ENCODE results near the gene NUP210L. TPM values are rescaled to one million over a fixed set of nuclear protein-coding genes. Genes with fewer than 3 reads are reported as not detected.

NUP210L gene
- total and polyA plus RNA-seq, 2 of the 13 experiments (the other 11 are each of a cell fraction or from before 2014, with no cell fraction given) = not detected

DNA sequence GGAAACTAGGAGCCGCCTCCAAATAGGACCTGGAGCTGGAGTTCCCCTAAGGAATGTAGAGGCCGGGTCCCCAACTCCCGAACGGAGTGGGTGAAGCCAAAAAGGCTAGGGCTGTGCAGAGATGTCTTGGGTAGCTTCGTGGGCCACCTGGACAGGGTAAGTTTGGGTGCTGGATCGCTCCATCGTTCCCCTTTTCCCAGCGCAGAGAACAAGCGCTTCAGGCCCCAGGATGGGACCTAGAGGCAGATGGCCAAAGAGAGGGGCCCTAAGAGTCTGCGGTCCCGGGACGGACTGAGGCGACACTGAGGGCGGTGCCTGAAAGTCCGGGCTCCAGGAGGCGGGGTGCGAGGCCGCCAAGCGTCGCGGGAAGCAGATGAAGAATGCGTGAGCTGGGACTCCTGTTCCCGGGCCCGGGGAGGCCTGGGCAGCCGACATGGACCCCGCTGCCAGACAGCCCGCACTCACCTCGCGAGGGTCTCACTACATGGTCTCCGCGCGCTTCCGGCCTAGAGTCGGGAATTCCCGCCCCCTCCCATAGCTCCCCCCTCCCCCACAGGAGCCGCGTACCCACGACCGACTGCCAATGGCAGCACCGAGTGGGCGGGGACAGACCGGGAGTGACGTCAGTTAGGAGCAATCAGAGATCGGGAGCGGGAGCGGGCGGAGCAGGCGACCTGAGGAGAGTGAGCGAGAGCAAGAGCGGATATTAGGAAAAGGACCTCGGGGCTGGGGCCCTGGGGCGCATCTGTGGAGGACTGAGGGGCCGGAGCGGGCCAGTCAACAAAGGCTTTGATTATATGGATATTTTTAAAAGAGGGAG is 191.6 kb downstream of the NUP210L start, which contains the start of gene SLC39A1 (continued):
- TF ChIP-seq, protein P1, sequence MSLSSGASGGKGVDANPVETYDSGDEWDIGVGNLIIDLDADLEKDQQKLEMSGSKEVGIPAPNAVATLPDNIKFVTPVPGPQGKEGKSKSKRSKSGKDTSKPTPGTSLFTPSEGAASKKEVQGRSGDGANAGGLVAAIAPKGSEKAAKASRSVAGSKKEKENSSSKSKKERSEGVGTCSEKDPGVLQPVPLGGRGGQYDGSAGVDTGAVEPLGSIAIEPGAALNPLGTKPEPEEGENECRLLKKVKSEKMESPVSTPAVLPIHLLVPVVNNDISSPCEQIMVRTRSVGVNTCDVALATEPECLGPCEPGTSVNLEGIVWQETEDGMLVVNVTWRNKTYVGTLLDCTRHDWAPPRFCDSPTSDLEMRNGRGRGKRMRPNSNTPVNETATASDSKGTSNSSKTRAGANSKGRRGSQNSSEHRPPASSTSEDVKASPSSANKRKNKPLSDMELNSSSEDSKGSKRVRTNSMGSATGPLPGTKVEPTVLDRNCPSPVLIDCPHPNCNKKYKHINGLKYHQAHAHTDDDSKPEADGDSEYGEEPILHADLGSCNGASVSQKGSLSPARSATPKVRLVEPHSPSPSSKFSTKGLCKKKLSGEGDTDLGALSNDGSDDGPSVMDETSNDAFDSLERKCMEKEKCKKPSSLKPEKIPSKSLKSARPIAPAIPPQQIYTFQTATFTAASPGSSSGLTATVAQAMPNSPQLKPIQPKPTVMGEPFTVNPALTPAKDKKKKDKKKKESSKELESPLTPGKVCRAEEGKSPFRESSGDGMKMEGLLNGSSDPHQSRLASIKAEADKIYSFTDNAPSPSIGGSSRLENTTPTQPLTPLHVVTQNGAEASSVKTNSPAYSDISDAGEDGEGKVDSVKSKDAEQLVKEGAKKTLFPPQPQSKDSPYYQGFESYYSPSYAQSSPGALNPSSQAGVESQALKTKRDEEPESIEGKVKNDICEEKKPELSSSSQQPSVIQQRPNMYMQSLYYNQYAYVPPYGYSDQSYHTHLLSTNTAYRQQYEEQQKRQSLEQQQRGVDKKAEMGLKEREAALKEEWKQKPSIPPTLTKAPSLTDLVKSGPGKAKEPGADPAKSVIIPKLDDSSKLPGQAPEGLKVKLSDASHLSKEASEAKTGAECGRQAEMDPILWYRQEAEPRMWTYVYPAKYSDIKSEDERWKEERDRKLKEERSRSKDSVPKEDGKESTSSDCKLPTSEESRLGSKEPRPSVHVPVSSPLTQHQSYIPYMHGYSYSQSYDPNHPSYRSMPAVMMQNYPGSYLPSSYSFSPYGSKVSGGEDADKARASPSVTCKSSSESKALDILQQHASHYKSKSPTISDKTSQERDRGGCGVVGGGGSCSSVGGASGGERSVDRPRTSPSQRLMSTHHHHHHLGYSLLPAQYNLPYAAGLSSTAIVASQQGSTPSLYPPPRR (CRISPR knock-in tag; IDR thresholded peaks at IDR 0.05; ENCODE audit: borderline replicate concordance) = peak; percentile 28; the same call in 1 of the 2 replicates
- TF ChIP-seq ZNF800 (CRISPR knock-in tag; IDR thresholded peaks at IDR 0.05) (peak; percentile 22; the same call in 1 of the 2 replicates), CAMTA2 (CRISPR knock-in tag; IDR thresholded peaks at IDR 0.05; ENCODE audit: borderline replicate concordance) (0 out of 2 replicates have a peak, but pooled peaks have one; percentile 10), ZNF501 (CRISPR knock-in tag; IDR thresholded peaks at IDR 0.05) (peak; percentile 76; the same call in 1 of the 2 replicates), ZBTB40 (IDR thresholded peaks at IDR 0.05) (no peak), ZBTB40 (CRISPR knock-in tag; IDR thresholded peaks at IDR 0.05) (0 out of 2 replicates have a peak, but pooled peaks have one; percentile 22), ZNF33A (CRISPR knock-in tag; IDR thresholded peaks at IDR 0.05; ENCODE audit: borderline replicate concordance) (no peak)
- TF ChIP-seq, protein P2, sequence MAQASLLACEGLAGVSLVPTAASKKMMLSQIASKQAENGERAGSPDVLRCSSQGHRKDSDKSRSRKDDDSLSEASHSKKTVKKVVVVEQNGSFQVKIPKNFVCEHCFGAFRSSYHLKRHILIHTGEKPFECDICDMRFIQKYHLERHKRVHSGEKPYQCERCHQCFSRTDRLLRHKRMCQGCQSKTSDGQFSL (CRISPR knock-in tag; IDR thresholded peaks at IDR 0.05) = peak; percentile 36; the same call in 1 of the 2 replicates
- TF ChIP-seq, protein P3, sequence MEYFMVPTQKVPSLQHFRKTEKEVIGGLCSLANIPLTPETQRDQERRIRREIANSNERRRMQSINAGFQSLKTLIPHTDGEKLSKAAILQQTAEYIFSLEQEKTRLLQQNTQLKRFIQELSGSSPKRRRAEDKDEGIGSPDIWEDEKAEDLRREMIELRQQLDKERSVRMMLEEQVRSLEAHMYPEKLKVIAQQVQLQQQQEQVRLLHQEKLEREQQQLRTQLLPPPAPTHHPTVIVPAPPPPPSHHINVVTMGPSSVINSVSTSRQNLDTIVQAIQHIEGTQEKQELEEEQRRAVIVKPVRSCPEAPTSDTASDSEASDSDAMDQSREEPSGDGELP (IDR thresholded peaks at IDR 0.05; ENCODE audit: borderline replicate concordance, low read depth) = no peak

Measured in HepG2 (cell line).